HS-27A (cell line): ENCODE results near the gene CD6.
"Not testable (repeated sequence)": the region's sequence is repeated elsewhere in the genome, so short reads cannot be mapped to it uniquely, and the experiment has no call there.

Source experiments
- DNase-seq: peaks from one replicate; pipeline ENCODE4 v3.0.0-alpha.2; 2012; ENCODE audit warnings: low read depth, missing footprints

The CD6 gene

DNA sequence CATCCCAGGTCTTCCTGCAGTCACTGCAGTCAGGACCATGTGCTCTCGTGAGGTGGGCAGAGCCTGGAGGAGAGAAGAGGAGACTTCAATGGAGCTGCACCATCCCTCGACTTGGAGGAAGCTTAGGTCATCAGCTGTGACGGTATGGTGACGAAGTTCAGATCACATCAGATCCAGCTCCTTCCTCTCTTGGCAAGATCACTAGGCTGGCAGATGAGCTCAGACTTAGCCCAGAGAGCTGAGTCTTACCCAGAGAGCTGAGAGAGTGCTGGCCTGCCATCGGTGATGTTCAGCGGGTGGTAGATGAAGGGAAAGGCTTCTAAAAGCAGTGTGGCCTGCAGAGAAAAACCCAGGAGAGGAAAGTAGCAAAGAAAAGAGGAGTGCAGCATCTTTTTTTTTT is 17.7 kb upstream of the CD6 start:
- DNase-seq, result no peak

DNA sequence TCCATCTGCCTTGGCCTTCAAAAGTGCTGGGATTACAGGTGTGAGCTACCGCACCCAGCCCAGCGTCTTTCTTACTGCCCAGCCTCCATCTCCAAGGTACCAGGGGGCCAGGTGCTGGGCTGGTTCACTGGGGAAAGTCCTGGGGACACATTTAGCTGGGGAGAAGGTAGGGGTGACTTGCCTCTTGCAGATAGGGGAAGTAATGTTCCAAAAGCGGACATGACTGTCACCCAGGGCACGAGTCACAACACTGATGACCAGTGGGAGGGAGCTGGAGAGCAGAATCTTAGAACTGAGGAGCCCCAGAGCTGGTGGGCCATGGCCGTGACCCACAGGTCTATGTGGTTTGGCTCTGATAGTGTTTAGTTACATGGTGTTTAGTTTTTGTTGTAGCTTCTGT is 17.1 kb upstream of the CD6 start:
- DNase-seq, result no peak

DNA sequence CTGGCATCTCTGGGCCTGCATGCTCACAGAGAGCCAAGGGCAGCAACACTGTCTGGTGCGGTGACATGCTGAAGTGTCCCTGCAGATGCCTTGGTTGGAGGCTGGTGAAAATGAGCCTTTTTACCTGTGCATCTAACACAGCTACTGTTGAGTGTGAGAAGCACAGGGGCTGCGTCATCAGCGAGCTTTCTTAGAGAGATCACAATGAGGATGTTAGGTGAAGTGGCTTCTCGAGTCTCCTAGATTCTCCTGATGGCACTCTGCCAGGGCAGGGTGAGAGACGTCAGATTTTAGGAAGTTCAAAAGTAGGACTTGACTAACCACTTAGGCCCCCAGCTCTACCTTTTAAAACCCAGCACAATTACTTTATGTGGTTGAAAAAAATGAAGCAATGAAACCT is 15.9 kb upstream of the CD6 start:
- DNase-seq, result no peak

DNA sequence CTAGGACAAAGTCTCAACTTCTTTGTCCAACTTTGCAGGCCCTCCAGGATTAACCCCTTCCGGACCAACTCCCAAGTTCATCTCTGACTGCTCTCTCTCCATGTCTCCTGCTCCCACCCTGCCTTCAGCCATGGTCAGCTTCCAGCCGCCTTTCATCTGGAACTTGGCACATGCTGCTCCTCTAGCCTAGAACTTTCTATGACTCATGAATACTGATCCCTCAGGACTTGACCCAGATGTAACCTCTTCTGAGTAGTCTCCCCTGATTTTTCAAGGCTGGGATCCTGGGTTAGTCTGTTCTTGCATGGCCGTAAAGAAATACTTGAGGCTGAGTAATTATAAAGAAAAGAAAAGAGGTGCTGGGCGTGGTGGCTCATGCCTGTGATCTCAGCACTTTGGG is 14.3 kb upstream of the CD6 start:
- DNase-seq, result no peak

DNA sequence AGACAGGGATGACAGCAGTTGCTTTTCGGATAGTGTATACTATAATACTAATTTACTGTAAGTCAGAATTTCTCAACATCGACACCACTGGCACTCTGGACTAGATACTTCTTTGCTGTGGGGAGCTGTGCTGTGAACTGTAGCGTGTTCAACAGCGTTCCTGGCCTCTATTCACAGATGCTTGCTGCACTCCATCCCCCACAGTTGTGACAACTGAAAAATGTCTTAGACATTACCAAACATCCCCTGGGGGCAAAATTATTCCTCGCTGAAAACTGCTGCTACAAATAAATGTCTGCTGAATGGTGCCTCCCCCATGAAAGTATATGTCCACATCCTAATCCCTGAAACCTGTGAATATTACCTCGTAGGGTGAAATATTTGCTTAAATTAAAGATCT is 12.0 kb upstream of the CD6 start:
- no peak for DNase-seq

DNA sequence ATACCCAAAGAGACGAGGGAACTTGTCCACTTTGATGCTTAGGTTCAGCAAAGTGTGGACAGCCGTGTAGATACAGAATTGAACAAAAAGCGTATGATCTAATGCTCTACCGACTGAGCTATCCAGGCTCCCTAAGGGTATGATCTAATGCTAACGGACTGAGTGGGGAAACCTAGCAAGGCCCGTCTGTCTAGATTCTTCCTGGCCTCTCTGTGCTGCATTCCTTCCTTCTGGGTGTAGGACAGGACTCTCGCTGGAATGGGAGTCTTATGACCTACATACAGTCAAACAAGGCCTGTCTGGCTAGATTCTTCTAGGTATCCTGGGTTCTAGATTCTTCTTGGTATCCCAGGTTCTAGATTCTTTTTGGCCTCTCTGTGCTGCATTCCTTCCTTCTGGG is 11.1 kb upstream of the CD6 start:
- DNase-seq, result no peak

DNA sequence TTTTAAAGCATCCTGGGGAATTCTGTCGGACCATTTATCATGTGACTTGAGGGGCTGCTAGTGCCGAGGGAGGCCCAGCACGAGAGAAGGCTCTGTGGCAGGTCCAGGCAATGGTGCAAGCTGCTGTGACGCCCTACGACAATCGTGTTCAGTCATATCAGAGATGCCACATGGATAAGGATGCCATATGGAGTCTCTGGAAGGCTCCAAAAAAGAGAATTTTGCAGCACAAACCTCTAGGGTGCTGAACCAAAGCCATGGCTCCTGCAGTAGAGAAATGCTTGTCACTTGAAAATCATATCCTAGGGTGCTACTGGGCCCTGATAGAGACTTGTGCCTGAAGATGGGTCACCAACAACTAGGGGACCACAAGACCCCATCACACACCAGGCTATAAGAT is 6.7 kb upstream of the CD6 start:
- no peak for DNase-seq

DNA sequence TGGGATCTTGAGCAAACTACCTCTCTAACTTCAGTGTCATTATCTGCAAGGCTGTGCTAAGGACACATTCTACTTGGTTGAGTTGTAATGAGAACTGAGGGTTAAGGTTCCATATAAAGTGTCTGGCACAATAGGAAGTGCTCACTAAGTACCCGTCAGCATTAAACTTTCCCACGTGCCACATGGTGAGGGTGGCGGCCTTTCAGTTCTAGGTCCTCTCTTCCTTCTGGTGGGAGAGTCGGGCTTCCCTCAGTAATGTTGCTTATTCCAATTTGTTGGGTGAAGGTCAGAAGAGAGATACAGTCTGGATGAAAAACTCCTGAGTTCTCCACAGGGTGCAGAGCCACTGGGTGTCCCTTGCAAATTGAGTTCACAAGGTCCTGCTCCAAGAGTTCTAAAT is 4.6 kb upstream of the CD6 start:
- DNase-seq, result no peak

DNA sequence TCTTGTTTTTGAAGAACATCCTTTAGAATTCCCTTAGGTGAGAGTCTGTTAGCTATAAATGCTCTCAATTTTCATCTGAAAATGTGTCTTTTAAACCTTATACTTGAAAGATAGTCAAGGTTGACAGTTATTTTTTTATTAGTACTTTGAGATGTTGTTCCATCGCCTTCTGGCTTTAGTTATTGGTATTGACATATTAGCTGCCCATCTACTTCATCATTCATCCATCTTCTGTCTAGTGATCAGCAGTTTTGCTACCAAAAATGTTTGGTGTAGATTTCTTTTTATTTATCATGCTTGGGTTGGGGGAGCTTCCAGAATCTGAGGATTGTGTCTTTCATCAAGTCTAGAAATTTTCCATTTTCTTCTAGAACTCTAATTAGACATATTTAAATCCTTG is 3.3 kb upstream of the CD6 start:
- DNase-seq, result no peak

DNA sequence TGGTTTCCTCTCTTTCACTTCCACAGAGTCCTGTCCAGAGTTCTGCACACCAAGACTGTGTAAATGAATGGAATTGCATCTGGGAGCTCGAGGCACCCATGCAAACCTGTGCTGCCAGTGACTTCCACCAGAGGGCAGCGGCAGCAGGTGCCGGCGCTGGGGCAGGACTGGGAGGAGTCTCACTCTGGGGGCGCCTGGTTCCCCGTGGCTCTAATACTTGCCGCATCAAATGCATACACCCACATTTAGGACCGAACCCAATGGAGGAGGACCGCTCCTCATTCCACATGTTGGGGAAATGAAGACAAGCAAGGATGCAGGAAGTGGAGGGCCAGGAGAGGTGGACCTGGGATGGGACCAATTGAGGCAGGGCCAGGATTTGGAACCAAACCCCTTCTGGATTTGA is 1.1 kb upstream of the CD6 start:
- DNase-seq, result no peak

DNA sequence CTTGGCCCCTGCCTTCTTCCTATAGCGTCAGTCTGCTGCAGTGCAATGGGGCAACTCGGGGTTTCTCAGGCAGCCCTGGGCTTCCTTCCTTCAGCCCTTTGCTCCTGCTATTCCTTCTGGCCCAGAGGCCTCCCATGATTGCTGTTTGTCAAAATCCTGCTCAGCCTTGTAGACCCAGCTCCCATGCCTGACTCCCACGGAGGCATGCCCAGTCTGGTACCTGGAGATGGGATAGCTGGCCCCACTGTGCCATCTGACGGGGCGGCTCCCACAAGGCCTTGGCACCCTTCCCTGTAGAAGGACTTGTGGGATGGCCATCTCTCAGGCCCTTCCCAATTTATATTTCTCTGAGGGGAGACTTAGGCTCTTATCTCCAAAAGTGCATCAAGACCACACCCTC is 590 bp upstream of the CD6 start:
- no peak for DNase-seq

DNA sequence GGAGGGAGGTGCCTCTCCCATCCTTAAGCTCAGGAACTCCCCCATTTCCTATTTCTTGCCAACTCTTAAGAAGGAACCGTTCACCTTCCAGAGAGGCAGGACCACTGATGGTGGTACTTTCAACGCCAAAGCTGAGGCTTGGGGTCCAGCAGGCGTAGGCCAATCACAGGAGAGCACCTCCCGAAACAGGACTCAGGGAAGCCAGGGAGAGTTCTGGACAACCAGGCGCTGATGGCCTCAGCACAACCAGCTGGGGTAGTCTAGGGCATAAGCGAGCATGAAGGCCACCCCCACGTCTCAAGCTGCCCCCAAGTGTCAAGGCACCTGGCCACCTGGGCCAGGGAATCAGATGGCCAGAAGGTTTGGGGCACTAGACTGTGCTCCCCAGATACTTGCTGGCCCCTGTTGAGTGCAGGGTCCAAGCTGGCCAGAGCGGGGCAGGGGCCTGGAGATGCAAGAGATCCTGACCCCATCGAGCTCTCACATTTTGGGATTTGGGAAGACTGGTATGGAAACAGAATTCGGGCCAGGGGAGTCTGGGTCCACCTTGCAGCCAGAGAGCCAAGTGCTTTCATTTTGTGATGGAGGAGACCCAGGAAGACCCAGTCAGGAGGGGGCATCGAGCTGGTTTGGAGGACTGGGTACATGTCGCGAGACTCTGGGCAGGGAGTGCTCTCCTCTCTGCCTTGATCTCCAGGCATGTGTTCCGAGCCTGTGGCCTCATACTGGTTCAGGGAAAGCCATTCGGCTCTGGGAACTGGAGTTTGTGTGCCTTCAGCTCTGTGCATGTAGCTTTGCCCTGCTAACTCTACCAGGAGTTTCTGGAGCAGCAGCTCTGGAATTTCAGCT is 926 bp downstream of the CD6 start:
- no peak for DNase-seq

DNA sequence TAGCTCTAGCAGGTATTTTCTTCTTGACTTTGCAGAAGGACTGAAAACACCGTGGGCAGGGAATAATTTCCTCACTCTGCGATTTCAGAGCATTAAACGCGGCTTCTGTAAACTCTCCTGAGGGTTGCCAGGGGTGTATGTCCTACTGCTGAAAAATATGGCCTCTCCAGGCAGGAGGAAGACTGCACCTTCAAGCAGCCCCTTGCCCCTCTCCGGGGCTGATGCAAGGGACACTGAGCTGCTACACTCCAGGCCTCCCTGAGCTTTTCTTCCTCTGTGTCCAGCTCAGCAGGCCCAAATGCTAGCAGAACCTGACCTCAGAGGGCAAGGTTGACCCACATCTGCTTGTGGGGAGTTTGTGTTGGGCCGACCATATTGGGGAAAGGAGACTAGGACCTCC is 2.2 kb downstream of the CD6 start:
- DNase-seq, result no peak

DNA sequence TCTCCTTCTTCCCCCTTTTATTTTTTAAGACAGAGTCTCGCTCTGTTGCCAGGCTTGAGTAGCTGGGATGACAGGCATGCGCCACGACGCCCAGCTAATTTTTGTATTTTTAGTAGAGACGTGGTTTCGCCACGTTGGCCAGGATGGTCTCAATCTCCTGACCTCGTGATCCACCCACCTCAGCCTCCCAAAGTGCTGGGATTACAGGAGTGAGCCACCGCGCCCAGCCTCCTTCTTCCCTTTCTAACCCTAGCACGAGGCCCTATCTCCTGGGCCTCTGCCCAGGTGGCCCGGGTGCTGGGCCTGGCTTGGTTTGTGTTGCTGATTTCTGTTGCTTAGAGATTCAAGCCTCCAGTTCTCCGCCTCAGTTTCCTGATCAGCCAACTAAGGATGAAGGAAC is 2.8 kb downstream of the CD6 start:
- not testable (repeated sequence) for DNase-seq

DNA sequence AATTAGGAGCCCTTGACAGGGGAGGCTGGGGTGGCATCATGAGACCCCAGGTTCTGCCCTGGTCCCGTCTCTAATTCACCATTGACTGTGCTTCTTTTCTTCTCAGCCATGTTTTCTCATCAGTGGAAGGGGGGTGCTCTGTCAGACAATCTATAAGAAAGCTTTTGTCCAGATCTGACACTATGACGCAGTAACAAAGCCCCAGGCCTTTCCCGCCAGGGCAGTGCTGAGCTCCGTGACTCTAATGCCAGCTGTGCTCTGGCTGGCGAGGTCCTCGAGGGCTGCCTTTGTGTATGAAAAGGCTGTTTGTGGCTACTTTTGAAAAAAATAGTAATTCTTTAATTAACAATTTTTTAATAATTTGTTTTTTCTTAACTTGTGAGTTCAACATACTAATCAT is 3.2 kb downstream of the CD6 start:
- no peak for DNase-seq

DNA sequence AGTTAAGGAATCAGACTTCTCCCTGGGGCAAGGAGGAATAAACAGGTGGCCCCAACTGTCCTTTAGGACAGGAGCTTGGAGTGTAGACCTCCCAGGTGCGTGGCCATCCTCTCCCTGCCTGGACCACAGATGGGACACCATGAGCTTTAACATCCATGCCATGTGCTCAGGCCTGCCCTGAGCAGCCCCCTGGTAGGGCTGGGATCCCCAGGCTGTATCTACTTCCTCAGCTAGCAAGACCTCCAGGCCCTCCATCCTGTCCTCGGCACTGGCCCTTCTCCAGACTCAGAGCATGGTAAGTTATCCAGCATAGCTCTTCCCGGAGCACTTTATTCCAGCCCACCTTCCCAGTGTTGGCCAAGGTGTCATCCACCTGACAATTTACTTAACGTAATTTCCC is 5.7 kb downstream of the CD6 start:
- DNase-seq, result no peak

DNA sequence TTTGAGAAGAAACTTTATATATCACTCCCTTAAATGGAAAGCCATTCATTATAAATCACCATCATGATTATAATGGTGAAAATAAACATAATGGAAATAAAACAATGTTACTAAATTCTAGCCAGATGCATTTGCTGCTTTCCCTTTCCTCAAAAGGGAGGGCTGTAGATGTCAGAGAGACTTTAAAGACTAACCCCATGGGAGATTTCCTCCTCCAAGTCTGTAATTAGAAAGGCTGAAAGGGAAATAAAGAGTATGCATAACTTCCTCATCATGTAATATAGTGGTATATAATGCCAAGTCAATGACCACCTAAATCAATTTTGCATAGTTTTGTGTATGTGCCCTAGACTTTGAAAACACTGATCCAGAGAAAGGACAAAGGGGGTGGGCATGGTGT is 6.4 kb downstream of the CD6 start:
- DNase-seq, result no peak

DNA sequence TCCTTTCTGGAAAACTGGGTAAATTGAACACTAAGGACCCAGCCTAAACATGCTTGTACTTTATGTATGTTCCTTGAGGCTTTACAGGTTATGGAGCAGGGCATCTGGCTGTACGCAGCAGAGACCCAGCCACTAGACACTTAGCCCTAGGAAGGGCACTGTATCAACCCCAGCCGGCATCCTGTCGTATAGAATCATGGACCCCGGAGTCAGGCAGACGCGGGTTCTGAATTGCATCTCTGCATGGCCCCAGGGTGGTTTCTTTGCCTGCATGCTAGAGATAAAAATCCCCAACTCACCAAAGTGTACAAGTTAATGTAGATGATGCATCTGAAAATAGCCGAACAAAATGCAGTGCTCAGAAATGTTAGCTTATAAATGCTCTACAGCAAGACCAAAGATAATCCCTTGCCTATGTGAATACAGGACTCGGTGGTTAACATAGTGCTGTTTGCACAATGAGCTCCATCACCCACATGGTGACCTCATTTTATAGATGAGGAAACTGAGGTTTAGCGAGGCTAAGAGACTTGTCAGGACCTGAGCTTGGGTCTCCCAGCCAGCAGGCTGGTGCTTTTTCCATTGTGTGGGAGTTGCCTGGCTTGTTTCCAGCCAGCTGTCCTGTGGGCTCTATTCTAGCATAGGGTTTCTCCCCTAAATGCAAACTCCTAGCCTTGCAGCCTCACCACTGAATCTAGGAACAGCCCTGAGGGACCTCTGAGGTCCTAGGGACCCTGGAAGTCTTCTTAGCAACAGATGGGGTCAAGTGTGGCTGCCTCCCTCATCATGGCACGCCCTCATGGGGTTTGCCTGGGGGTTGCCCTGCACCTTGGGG is 7.3 kb downstream of the CD6 start:
- DNase-seq, result no peak

DNA sequence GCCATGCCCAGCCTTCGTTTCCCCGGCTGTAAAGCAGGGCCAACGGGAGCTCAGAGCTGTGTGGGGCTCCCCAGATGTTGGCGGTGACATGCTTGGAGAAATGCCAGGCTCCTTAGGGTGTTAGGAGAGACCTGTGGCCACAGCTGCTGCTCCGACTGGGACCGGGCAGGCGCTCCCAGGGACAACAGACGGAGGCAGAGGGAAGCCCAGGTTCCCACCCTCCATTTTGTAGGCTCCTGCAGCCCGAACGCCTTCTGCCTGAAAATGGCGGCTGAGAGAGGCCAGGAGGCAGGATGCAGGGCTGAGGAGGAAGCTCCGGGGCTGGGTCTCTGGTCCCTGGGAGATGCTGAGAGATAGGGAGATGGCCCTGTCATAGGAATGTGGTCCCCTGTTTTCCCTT is 10.0 kb downstream of the CD6 start:
- no peak for DNase-seq

DNA sequence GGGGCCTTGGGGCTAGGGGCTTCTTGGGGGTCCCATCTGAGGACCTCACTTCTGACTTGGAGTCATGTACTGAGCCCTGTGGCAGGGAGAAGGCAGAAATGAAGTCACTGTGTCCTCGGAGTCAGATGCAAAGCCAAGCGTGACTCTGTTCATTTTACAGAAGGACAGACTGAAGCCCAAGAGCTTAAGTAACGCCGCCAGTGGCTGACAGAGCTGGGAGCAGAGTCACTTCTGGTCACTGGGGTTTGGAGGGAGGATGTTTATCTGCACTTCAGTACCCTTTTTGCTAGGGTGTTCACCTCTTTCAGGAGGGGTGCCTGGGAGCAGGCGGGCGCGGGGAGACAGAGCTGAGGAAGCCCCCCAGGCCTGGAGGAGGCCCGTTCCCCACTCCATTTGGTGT is 10.7 kb downstream of the CD6 start:
- DNase-seq, result no peak

DNA sequence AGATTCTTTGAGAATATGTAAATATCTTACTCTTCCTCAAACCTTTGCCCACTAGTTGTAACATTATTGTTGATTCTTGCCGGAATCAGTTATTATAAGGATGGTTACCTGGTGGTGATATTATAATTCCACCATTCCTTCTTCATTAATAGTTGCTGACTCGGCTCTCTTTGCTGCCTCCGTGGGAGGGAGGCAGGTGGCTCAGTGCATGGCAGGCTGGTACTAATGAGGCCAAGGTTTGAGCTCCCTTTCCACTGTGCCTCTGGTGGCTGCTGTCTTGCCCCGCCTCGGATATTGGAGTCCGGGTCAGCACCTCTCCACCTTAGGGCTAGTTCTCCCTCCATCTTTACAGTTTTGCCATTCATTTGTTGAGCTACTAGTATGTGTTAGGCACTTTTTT is 12.7 kb downstream of the CD6 start:
- DNase-seq, result no peak

DNA sequence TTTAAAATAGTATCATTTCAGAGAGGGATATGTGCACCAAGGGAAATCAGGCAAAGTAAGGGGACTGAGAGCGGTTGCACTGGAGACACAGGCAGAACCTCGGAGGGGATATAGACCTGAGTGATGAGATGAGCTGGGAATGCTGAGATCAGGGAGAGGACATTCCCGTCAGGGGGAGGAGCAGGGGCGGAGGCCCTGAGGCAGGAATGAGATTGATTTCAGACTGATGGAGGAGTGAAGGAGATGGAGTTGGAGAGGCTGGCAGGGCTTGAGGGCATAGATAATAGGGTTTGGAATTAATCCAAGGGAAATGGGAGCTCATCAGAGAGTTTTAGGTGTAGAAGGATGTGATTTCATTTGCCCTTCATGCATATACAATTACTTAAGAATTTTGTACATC is 13.2 kb downstream of the CD6 start:
- no peak for DNase-seq

DNA sequence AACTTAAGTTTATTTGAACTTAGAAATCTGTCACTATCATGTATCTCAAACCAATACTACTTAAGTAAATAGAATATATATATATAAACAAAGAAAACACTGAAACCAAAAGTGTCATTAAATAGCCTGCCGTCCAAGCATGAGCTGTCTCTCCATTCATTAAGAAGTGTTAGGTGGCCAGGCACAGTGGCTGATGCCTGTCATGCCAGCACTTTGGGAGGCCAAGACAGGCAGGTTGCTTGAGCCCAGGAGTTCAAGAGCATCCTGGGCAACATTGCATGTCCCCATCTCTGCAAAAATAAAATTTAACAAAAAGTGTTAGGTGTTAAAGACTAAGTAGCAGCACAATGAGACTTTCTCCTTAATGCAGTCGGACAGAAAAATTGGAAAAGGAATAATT is 14.0 kb downstream of the CD6 start:
- DNase-seq, result no peak
